Activated CD4-positive, CD25-positive, alpha-beta regulatory T cell treated with anti-CD3 and anti-CD28 coated beads, Interleukin-2, amount 50 U/mL, for 16 hours (primary cell): ENCODE measurements around the gene WDFY2.

Experiments
- DNase-seq: peaks from one replicate; pipeline ENCODE4 v3.0.0-alpha.2; 2020; ENCODE audit warnings: low read depth, low spot score

The WDFY2 gene

GRCh38 chr13:51599444-51600176 lies 15.3 kb downstream of the WDFY2 start:
- DNase-seq: no peak

- DNase-seq: no peak
These were observed 16.4 kb downstream of the WDFY2 start for GRCh38 chr13:51600703-51601102.

DNA sequence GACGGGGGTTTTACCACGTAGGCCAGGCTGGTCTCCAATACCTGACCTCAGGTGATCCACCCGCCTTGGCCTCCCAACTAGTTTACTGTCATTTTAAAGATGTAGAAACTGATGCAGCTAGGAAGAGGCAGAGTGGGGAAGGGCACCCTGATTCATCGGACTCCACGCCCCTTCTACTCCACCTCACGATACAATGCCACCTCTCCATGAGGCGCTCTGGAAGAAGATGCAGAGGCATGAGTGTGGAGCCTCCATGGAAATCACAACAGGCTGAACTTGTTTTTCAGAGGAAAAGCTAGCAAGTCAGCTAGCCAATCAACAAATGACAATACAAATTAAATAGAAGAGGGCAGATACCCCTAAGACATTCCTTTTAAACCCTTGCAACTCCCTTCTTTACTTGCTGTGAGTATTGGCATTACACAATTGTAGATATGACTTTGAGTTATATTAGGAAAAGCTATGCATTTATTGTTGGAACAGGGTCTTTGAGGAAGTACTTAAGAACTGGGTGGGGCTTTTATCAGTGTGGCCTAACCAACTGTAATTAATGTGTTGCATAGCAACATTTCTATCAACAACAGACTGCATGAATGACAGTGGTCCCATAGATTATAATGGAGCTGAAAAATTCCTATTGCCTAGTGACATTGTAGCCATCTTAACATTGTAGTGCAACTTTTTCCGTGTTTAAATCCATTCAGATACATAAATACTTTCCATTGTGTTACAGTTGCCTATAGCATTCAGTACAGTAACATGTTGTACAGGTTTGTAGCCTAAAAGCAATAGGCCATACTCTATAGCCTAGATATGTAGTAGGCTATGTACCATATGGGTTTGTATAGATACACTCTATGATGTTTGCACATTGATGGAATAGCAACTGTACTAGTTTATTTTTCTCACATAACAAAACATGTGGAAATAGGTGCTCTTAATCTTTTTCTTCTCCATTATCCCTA lies 17.6 kb downstream of the WDFY2 start:
- DNase-seq: no peak

DNA sequence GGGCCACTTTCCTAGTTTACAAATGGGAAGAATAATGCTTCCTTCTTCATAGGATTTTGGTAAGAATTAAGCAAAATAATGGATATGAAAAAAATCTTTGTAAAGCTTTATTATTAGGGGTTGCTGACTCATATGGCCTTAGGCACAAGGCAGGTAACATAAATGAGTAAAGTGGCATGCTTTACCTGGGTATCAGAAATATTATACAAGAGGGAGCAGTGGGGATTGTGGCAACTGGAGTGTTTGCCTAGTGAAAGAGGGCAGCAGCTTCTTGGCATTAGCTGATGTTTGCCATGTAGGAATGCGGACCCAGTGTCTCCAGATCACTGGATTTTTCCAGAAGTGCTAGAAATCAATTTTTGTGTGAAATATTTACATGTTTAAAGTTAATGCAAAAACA lies 19.5 kb downstream of the WDFY2 start:
- no peak for DNase-seq

DNA sequence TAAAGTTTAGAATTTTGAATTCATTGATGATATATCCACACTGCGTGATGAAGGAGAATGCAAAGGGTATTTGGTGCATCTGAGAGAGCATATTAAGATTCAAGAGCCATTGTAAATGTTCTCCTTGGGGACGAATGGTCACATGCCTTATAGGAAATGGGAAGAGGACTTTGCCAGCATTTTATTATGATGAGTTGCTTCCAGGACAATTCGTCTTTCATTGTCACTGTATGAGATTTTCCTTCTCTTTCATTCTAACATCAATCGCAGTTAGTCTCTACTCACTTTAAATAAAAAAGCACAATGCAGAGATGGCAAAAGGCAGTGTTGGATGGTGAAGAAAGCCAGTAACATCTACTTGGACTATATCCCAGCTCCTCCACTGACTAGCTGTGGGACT lies 21.4 kb downstream of the WDFY2 start:
- DNase-seq: no peak

DNA sequence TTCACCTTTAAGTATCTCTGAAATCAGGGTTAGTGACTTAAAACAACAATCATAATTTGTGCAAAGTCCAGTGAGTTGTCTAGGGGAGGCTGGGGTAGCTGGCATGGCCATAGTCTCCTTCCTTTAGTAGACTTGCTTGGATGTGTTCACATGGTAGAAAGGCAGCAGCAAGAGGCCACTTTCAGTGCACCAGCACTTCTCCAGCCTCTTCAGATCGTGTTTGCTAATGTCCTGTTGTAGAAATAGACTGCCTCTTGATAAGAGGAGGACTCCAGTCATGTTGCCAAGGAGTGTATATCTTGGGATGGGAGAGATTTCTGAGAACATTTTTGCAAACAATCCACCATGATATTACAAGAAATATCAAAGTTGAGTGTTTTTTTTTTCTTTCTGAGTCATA lies 22.9 kb downstream of the WDFY2 start:
- DNase-seq: no peak

- no peak for DNase-seq
These were observed 24.7 kb downstream of the WDFY2 start for GRCh38 chr13:51608857-51609406.

- no peak for DNase-seq
These were observed 28.6 kb downstream of the WDFY2 start for GRCh38 chr13:51612867-51613266.

- no peak for DNase-seq
These were observed 29.3 kb downstream of the WDFY2 start for GRCh38 chr13:51613535-51613934.

DNA sequence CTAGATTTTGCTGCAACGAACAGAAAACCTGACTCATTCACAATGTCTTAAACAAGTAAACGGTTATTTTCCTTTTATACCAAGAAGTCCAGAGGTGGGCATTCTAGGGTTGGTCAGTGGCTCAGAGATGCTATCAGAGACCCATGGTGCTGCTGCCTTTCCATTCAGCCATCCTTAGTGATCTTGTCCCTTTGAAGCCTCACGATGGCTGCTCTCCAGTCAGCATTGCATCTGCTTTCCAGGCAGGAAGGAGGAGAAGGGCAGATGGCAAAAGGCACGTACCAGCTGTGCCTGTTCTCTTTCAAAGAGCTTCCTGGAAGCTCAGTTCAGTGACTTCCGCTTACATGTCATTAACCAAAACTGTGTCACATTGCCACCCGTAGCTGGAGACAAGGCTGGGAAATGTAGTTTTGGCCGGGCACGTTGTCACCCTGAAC lies 30.1 kb downstream of the WDFY2 start:
- DNase-seq: no peak

- no peak for DNase-seq
These were observed 34.4 kb downstream of the WDFY2 start for GRCh38 chr13:51618626-51619025.

DNA sequence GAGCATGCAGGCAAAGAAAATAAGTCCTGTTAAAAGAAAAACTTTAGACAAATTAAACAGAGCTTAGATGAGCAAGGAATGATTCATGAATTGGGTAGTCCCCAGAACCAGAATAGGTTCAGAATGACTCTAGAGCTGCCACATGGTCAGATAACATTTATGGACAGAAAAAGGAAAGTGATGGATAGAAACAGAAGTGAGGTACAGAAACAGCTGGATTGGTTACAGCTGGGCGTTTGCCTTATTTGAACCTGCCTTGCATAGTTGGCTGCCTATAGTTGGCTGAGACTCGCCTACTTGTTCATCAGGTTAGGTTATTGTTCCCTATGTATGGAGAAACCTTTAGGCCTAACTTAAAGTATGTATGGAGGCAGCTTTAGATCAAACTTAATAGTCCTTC lies 35.4 kb downstream of the WDFY2 start:
- DNase-seq: no peak

- DNase-seq: no peak
These were observed 36.1 kb downstream of the WDFY2 start for GRCh38 chr13:51620165-51620983.

DNA sequence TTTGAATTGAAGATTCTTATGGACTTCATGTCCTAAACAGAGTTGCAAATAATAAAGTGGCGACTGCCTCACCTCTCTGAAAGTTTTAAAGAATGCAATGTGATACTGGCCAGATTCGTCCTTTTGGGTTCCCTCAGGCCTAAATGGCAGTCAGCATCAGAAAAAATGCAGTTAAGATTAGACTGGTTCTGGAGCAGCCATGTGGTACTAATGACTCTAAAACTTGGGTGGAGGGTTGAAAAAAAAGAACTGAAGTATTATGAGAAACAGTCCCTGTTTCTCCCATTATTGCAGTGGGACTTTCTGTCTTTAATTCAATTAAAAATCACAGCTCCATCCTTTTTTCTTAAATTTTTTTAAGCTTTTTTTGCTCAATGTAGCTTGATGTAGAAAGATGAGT lies 37.3 kb downstream of the WDFY2 start:
- no peak for DNase-seq

DNA sequence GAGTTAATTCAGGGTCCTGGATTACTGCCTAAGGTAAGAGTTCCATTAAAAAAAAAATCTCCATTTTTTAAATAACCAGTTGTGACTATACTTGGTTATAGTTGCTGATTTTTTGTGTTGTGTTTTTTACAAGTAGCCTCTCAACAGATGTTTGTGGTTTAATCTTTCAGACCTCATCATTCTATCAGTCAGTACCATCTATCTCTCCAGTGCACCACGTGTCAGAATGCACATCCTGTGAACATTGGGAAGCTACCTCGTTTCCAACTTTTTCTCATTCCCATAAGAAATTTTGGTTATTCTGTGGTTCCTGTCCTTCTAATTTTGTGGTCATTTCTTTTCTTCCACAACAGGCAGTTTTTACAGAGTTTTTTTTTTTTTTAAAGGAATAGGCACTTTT lies 39.2 kb downstream of the WDFY2 start:
- DNase-seq: no peak

GRCh38 chr13:51624207-51624606 lies 39.9 kb downstream of the WDFY2 start:
- DNase-seq: no peak

GRCh38 chr13:51624695-51625345 lies 40.6 kb downstream of the WDFY2 start:
- no peak for DNase-seq

DNA sequence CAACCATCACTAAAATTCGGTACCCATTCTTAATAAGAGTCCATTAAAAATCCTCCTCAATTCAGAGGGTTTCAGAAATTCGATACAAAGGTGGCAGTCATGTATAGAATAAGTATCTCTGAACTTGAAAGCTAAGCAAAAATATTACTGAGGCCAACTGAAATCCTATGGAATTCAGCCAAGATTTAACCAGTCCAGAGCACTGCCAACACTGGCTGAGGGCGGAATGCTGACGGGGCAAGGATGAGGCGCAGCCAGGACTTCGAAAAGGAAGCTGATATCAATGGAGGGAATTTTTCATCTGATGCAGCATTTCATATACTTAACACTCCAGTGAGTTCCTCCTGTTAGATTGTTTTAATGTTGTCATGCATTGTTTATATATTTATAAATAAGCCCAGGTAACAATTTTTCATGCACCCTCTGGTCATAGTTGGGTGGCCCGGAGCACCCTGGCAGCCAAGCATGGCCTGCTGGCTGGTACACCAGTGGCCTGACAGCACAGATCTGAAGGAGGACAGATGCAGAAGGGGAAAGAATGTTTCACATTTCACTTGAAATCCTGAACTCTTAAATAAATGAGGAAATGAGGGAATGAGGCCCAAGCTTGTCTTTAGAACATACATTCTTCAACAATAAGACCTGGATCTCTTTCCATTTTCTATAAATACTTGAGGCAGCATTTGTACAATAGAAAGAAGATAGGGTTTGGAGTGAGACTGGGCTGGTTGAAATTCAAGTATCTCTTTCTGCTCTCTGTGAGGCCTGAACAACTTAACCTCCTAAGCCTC lies 41.5 kb downstream of the WDFY2 start:
- DNase-seq: no peak

DNA sequence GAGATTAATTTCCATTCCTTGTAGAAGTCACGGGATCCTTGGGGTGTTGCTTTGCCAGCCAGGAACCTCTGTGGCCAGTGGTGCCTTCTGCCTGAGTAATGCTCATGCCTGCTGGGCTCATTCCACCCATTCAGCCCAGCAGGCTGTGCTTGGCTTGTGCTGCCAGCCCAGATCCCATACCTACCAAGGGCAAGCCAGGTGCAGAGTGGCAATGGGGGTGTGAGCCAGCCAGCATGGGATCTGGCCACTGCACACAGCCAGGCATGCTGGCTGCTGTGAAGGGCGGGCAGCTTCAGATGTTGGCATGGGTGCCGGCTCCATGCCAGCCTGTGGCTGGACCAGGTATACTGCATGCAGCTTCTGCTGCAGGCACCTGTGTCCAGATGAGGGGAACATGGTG lies 42.5 kb downstream of the WDFY2 start:
- DNase-seq: no peak
